HFFc6 (cell line): ENCODE measurements around the gene PON3. TPM values are rescaled to one million over a fixed set of nuclear protein-coding genes. Genes with fewer than 3 reads are reported as not detected.

Source experiments
- DNase-seq: peaks from one replicate; pipeline ENCODE4 v3.0.0-alpha.2; 2018
- H3K27ac Mint-ChIP-seq: 2 replicates; pipeline ENCODE4 v1.8.0; 2020; ENCODE audit warnings: mild to moderate bottlenecking, mixed read lengths
- H3K27me3 Mint-ChIP-seq: 2 replicates; pipeline ENCODE4 v1.8.0; 2021; ENCODE audit warnings: mild to moderate bottlenecking, moderate library complexity, mixed read lengths; ENCODE audit not compliant: insufficient read depth
- H3K36me3 Mint-ChIP-seq: 2 replicates; pipeline ENCODE4 v1.8.0; 2021; ENCODE audit warnings: low read depth, mixed read lengths
- H3K4me1 Mint-ChIP-seq: 2 replicates; pipeline ENCODE4 v1.8.0; 2020; ENCODE audit warnings: low read depth, mixed read lengths
- H3K4me3 Mint-ChIP-seq: 2 replicates; pipeline ENCODE4 v1.8.0; 2020; ENCODE audit warnings: mild to moderate bottlenecking, moderate library complexity, mixed read lengths
- H3K9me3 Mint-ChIP-seq: 2 replicates; pipeline ENCODE4 v1.8.0; 2020; ENCODE audit warnings: mild to moderate bottlenecking, mixed read lengths
- total RNA-seq, 6 experiments: library from RNA; stranded (reverse); fragmentation: NEBNext Ultra II Directional; extraction: Animal tissue kit (Norgen Biotek cat#: 25700); gene quantifications; 2 replicates in 1 of 6; 3 replicates in 5 of 6; pipeline ENCODE4 v1.2.3, GENCODE V29; 2021
- TF ChIP-seq, protein P1 (sequence below): fragments of 200-600 bp; sonication (generic); IDR thresholded peaks from 2 replicates; pipeline ENCODE4 v1.5.0; 2021; ENCODE audit warnings: antibody characterized with exemption, mild to moderate bottlenecking

Gene PON3
- total RNA-seq, 6 experiments from 2014 or later, result not detected

GRCh38 chr7:95317546-95317945, 78.6 kb downstream of the PON3 start:
- H3K4me3 Mint-ChIP-seq, result no peak overlapping the region
- no peaks in the 10 kb centered on the region for H3K36me3 Mint-ChIP-seq
- H3K27ac Mint-ChIP-seq, result no peak overlapping the region
- no peak for DNase-seq
- TF ChIP-seq, protein P1, sequence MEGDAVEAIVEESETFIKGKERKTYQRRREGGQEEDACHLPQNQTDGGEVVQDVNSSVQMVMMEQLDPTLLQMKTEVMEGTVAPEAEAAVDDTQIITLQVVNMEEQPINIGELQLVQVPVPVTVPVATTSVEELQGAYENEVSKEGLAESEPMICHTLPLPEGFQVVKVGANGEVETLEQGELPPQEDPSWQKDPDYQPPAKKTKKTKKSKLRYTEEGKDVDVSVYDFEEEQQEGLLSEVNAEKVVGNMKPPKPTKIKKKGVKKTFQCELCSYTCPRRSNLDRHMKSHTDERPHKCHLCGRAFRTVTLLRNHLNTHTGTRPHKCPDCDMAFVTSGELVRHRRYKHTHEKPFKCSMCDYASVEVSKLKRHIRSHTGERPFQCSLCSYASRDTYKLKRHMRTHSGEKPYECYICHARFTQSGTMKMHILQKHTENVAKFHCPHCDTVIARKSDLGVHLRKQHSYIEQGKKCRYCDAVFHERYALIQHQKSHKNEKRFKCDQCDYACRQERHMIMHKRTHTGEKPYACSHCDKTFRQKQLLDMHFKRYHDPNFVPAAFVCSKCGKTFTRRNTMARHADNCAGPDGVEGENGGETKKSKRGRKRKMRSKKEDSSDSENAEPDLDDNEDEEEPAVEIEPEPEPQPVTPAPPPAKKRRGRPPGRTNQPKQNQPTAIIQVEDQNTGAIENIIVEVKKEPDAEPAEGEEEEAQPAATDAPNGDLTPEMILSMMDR, result no peak
- no peaks in the 10 kb centered on the region for H3K27me3 Mint-ChIP-seq
- H3K4me1 Mint-ChIP-seq, result no peaks in the 10 kb centered on the region
- H3K9me3 Mint-ChIP-seq, result peaks cover 8% of the 10 kb centered on the region; the same call in 1 of the 2 replicates

DNA sequence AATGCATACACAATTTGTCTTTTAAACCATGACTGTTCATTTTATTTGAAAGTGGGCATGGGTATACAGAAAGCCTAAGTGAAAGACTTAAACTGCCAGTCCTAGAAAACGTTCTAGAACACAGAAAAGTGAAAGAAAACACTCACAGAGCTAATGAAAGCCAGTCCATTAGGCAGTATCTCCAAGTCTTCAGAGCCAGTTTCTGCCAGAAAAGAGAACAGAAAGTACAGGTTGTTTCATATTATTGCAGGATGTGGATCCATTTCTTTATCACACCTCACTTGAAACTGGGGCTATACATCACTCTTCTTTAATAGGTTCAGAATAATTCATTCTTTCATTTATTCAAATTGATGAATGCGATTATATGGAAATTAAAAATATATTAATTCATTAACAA, 79.6 kb downstream of the PON3 start:
- TF ChIP-seq, protein P1, result no peak
- peaks cover 8% of the 10 kb centered on the region; the same call in 1 of the 2 replicates for H3K9me3 Mint-ChIP-seq
- no peaks in the 10 kb centered on the region for H3K36me3 Mint-ChIP-seq
- no peaks in the 10 kb centered on the region for H3K4me1 Mint-ChIP-seq
- H3K27me3 Mint-ChIP-seq, result no peaks in the 10 kb centered on the region
- no peak for DNase-seq
- H3K27ac Mint-ChIP-seq, result no peak overlapping the region
- no peak overlapping the region for H3K4me3 Mint-ChIP-seq

GRCh38 chr7:95312561-95312960, 83.6 kb downstream of the PON3 start:
- TF ChIP-seq, protein P1, result no peak
- H3K9me3 Mint-ChIP-seq, result no peaks in the 10 kb centered on the region; the same call in 1 of the 2 replicates
- no peaks in the 10 kb centered on the region for H3K4me1 Mint-ChIP-seq
- no peaks in the 10 kb centered on the region for H3K27me3 Mint-ChIP-seq
- no peak for DNase-seq
- H3K36me3 Mint-ChIP-seq, result no peaks in the 10 kb centered on the region
- no peak overlapping the region for H3K4me3 Mint-ChIP-seq
- H3K27ac Mint-ChIP-seq, result no peak overlapping the region

GRCh38 chr7:95311389-95311788, 84.8 kb downstream of the PON3 start:
- H3K4me1 Mint-ChIP-seq, result no peaks in the 10 kb centered on the region
- no peak for DNase-seq
- H3K27me3 Mint-ChIP-seq, result no peaks in the 10 kb centered on the region
- no peak overlapping the region for H3K27ac Mint-ChIP-seq
- H3K36me3 Mint-ChIP-seq, result no peaks in the 10 kb centered on the region
- no peaks in the 10 kb centered on the region; the same call in 1 of the 2 replicates for H3K9me3 Mint-ChIP-seq
- no peak overlapping the region for H3K4me3 Mint-ChIP-seq
- TF ChIP-seq, protein P1, result no peak

DNA sequence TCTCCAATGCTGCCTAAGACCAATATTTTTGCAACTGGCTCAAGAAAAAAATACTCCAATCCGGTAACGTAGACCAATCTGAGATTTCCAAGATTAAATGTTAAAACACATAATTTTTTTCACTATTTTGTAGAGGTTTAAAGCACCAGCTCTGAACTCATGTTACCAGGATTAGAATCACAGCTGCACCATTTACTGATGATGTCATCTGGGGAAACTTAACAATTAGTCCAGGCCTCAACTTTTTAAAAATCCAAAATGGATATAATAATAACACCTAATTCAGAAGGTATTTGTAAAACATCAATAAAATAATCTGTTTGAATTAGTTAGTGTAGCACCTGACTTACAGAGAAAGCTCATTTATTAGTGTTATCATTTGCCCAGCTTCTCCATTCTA, 86.2 kb downstream of the PON3 start:
- H3K27ac Mint-ChIP-seq, result no peak overlapping the region
- no peak for DNase-seq
- no peaks in the 10 kb centered on the region for H3K36me3 Mint-ChIP-seq
- H3K27me3 Mint-ChIP-seq, result no peaks in the 10 kb centered on the region
- no peaks in the 10 kb centered on the region; the same call in 1 of the 2 replicates for H3K9me3 Mint-ChIP-seq
- TF ChIP-seq, protein P1, result no peak
- no peak overlapping the region for H3K4me3 Mint-ChIP-seq
- no peaks in the 10 kb centered on the region for H3K4me1 Mint-ChIP-seq

Other genes with a start within 250 kb of the PON3 start
- gene PON1, start 71.8 kb downstream of the PON3 start, total RNA-seq, result not detected
- 10 to 100 TPM; 63.7 to 79.0 (median 72.0) TPM for gene PON2, start 38.7 kb upstream of the PON3 start, total RNA-seq
- not detected for gene ASB4, start 89.6 kb upstream of the PON3 start, total RNA-seq
- not detected for gene PDK4, start 200.1 kb upstream of the PON3 start, total RNA-seq